GM23248 (cell line): ENCODE data around the gene APC2.

Experiments used
- EZH2 ChIP-seq: fragments of 200-600 bp; sonication (generic); IDR thresholded peaks from 2 replicates; pipeline ENCODE4 v1.6.1; 2018; ENCODE audit warnings: antibody characterized with exemption, mild to moderate bottlenecking; ENCODE audit not compliant: insufficient read depth, poor library complexity, severe bottlenecking
- EZH2phosphoT487 ChIP-seq: fragments of 200-600 bp; sonication (generic); IDR thresholded peaks from 2 replicates; pipeline ENCODE4 v1.6.1; 2018; ENCODE audit warnings: antibody characterized with exemption, moderate library complexity, mild to moderate bottlenecking, low read depth; ENCODE audit not compliant: insufficient read depth

DNA sequence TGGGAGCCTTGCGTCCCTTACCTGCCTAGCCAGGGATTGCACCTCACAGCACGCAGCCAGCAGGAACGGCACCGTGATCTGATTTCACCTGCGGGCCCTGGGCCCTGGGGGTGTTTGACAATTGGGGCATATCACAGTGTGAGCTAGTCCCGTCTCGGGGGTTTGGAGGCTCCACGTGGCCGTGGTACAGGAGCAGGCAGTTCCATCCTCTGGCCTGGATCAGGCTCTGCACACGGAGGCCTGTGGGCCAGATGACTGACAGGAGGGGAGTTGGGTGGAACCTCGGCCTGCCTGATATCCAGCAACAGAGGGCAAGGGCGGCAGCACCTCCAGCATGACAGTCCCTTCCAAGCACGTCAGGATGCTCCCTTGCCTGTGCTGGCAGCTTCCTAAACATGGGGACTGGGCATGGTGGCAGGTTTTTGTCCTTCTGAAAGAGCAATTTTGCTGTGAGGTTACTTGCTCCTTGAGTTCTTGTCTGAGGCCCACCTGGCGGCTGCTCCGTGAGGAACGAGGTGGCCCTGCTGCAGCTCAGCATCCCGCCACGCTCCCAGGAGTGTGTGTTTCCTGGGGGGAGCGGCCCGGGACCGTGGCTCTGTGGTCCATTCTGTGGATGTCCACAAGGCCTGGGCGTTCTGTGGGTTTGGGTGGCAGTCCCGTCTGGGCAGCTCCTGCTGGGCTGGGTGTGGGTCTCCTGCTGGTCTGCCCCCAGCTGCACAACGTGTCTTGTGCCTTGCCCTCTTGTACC lies 18.0 kb upstream of the APC2 start:
- TF ChIP-seq EZH2 (no peak), EZH2phosphoT487 (no peak)
